Subcutaneous abdominal adipose tissue (tissue), 5 donors: ENCODE measurements around the gene POMT2.

Source experiments
- H3K27ac ChIP-seq: one replicate; pipeline ENCODE4 v1.7.0; 2013; ENCODE audit warnings: low read depth, mild to moderate bottlenecking, inconsistent platforms, low read length, moderate library complexity
- H3K27me3 ChIP-seq, 5 donors: one replicate each; pipeline ENCODE4 v1.7.0; 2013; ENCODE audit warnings: low read length in 5 of 5, inconsistent platforms in 1 of 5; ENCODE audit not compliant: control insufficient read depth in 5 of 5, insufficient read depth in 4 of 5
- H3K36me3 ChIP-seq, 5 donors: one replicate each; pipeline ENCODE4 v1.7.0; 2013; ENCODE audit warnings: low read length in 5 of 5; ENCODE audit not compliant: control insufficient read depth in 5 of 5, insufficient read depth in 5 of 5
- H3K4me1 ChIP-seq, 5 donors: one replicate each; pipeline ENCODE4 v1.7.0; 2013; ENCODE audit warnings: low read length in 5 of 5, mild to moderate bottlenecking in 3 of 5, moderate library complexity in 1 of 5; ENCODE audit not compliant: control insufficient read depth in 5 of 5, insufficient read depth in 5 of 5
- H3K4me3 ChIP-seq, 5 donors: one replicate each; pipeline ENCODE4 v1.7.0; 2013; ENCODE audit warnings: low read length in 5 of 5, low read depth in 1 of 5
- H3K9ac ChIP-seq, 5 donors: one replicate each; pipeline ENCODE4 v1.7.0; 2013; ENCODE audit warnings: low read length in 5 of 5, mild to moderate bottlenecking in 4 of 5, moderate library complexity in 3 of 5
- H3K9me3 ChIP-seq, 5 donors: one replicate each; pipeline ENCODE4 v1.7.0; 2013; ENCODE audit warnings: low read length in 5 of 5; ENCODE audit not compliant: control insufficient read depth in 5 of 5
- donor health status: healthy.
- donor health status: healthy.
- donor health status: healthy.
- donor health status: healthy.
- donor health status: healthy.

Gene POMT2

DNA sequence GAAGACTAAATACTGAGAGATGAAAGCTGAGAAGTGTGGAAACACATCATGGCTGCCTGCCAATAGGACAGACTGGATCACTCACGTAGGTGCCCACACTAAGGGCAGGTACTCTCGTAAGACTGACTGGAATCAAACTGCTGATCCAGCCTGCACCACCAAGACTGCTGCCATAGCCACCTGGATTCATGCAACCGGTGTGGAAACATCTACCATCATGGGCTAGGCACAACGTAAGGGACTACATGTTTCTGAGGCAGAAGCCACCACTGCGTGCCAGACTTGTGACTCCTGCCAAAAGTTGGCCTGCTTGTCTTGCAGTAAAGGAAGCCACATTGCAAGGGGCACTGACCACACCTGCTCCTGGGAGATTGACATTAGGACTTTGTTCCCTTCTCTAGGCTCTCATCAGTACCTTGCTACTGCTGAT is 3.8 kb downstream of the POMT2 start:
- Histone ChIP-seq H3K4me1 (peaks cover 12 to 59% (median 33%) of the 10 kb centered on the region in 5 donors), H3K36me3 (no peaks in the 10 kb centered on the region), H3K27ac (no peak overlapping the region), H3K9ac (peak overlapping the region in 2 of 5 donors; percentile 4 to 11), H3K27me3 (no peaks in the 10 kb centered on the region), H3K9me3 (no peaks in the 10 kb centered on the region), H3K4me3 (no peak overlapping the region)

GRCh38 chr14:77316195-77316505 is 4.5 kb downstream of the POMT2 start:
- Histone ChIP-seq H3K9ac (no peak overlapping the region), H3K9me3 (no peaks in the 10 kb centered on the region), H3K36me3 (no peaks in the 10 kb centered on the region), H3K27me3 (no peaks in the 10 kb centered on the region), H3K27ac (no peak overlapping the region), H3K4me3 (no peak overlapping the region), H3K4me1 (peaks cover 12 to 57% (median 32%) of the 10 kb centered on the region in 5 donors)

DNA sequence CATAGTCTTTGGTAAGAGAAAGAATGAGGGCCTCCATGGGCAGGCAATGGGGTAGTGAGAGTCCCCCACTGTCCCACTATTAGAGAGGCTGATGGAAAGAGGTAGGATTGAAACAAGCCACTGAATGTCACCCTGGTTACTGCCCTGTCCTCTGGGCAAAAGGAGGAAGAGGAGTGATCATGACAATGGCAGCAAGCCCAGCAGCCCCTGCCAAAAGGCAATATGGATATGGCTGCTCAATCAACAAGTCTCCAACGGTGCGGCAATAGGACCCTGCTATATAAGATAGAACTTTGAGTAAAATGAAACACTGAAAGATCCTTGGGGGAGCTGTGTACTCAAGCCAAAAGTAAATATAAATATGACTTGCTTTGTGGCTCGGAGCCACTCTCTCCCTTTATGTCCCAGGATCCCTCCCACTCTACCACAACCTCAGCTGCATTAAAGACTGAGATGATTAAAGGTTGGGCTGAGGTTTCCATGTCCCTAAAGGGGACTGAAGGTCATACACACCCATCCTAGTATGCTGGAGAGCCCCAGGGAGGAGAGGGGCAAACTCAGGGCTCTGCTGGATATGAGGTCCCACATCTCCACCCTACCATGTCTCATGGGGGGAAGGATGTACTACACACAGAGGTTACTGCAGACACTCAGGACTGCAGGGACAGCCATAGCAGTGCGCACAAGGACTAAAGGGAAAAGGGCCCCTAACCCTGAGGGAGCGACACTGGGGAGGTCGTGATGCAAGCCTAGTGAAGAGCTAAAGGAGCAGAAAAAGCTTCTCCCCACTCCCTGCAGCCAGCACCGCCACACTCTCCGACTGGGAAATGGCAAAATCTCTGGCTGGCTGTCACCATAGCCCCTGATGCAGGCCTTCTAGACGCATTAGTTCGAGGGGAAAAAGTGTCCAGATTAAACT is 5.9 kb downstream of the POMT2 start:
- peaks cover 8 to 50% (median 28%) of the 10 kb centered on the region in 5 donors for H3K4me1 ChIP-seq
- H3K27ac ChIP-seq = peak overlapping the region; percentile 78
- H3K9ac ChIP-seq = peak overlapping the region in 3 of 5 donors; percentile 22 to 34 (median 23)

DNA sequence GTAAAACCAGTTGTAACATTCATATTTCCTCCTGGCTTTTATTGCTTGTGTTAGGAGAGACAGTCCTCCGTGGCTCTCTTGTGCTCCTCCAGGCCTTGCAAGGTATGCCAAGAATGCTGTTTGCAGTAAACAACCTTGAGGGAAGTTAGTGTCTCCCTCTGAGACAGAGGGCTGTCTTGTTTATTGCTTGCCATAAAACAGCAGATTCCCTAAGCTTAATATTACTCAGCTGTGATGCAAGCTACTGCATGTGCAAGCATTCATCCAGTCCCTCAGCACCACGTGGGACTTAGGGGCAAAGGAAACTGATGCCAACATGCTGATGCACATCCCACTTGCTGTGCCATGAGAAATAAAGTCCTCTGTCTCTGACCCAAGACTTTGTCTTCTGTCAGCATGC is 6.6 kb downstream of the POMT2 start:
- Histone ChIP-seq H3K36me3 (no peaks in the 10 kb centered on the region), H3K9me3 (no peaks in the 10 kb centered on the region), H3K27ac (peak overlapping the region; percentile 78), H3K9ac (no peak overlapping the region), H3K4me1 (peaks cover 6 to 43% (median 22%) of the 10 kb centered on the region in 5 donors), H3K4me3 (no peak overlapping the region), H3K27me3 (no peaks in the 10 kb centered on the region)

More for the DNA sequence above, 5.9 kb downstream of the POMT2 start:
- H3K36me3 ChIP-seq = no peaks in the 10 kb centered on the region
- H3K27me3 ChIP-seq = no peaks in the 10 kb centered on the region
- no peaks in the 10 kb centered on the region for H3K9me3 ChIP-seq
- no peak overlapping the region for H3K4me3 ChIP-seq

DNA sequence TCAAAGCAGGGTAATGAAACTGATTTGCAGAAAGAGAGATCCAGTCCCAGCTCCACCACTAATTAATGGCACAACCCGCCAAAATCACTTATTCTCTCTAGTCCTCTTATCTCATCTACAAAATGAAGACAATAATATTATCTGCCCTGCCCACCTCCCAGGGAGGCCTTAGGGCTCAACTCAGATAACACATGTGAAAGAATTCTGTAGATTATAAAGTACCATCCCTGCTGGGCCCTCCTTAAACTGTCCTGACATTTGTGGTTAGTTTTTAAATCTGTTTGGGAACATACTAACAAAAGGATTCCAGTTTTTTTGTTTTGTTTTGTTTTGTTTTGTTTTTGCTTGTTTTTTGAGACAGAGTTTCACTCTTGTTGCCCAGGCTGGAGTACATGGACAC is 7.3 kb downstream of the POMT2 start:
- H3K27ac ChIP-seq = peak overlapping the region; percentile 57
- H3K36me3 ChIP-seq = no peaks in the 10 kb centered on the region
- no peak overlapping the region for H3K4me3 ChIP-seq
- H3K4me1 ChIP-seq = peaks cover 6 to 43% (median 22%) of the 10 kb centered on the region in 5 donors
- no peaks in the 10 kb centered on the region for H3K27me3 ChIP-seq
- H3K9ac ChIP-seq = no peak overlapping the region
- no peaks in the 10 kb centered on the region for H3K9me3 ChIP-seq

GRCh38 chr14:77311217-77311616 is 9.5 kb downstream of the POMT2 start:
- Histone ChIP-seq H3K9ac (no peak overlapping the region), H3K27ac (no peak overlapping the region), H3K4me1 (peaks cover 13 to 42% (median 35%) of the 10 kb centered on the region in 5 donors)

DNA sequence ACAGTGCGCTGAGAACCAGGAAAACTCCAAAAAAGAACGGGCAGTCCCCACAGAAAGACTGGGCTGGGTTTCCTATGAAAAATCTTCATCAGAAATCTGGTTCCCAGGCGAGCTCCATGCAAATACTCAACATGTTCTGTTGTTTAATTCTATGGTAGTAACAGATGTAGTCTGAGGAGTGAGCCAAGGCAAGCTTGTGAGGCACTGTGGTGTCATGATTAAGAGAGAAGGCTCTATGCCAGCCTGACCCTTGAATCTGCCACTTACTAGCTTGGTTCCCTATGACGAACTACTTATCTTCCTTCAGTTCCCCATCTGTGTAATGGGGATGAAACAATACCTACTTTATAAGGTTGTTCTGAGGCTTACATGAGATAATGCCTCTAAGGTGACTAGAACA is 10.7 kb downstream of the POMT2 start:
- Histone ChIP-seq H3K27ac (no peak overlapping the region), H3K9ac (no peak overlapping the region), H3K9me3 (no peaks in the 10 kb centered on the region)

More at GRCh38 chr14:77311217-77311616, 9.5 kb downstream of the POMT2 start:
- Histone ChIP-seq H3K36me3 (peaks cover 0 to 1% (median 0%) of the 10 kb centered on the region in 5 donors), H3K9me3 (no peaks in the 10 kb centered on the region), H3K4me3 (no peak overlapping the region), H3K27me3 (no peaks in the 10 kb centered on the region)

GRCh38 chr14:77309131-77309530 is 11.6 kb downstream of the POMT2 start:
- Histone ChIP-seq H3K9ac (no peak overlapping the region), H3K4me1 (peaks cover 7 to 25% (median 22%) of the 10 kb centered on the region in 5 donors), H3K27ac (no peak overlapping the region), H3K4me3 (no peak overlapping the region), H3K9me3 (no peaks in the 10 kb centered on the region), H3K27me3 (no peaks in the 10 kb centered on the region), H3K36me3 (peaks cover under 1 to 18% (median 9%) of the 10 kb centered on the region in 5 donors)

More for the DNA sequence above, 10.7 kb downstream of the POMT2 start:
- peaks cover 0 to 12% (median 5%) of the 10 kb centered on the region in 5 donors for H3K36me3 ChIP-seq
- peaks cover 13 to 34% (median 31%) of the 10 kb centered on the region in 5 donors for H3K4me1 ChIP-seq
- no peak overlapping the region for H3K4me3 ChIP-seq
- no peaks in the 10 kb centered on the region for H3K27me3 ChIP-seq

GRCh38 chr14:77306851-77307496 is 13.7 kb downstream of the POMT2 start:
- Histone ChIP-seq H3K9me3 (no peaks in the 10 kb centered on the region), H3K4me1 (peaks cover 3 to 20% (median 14%) of the 10 kb centered on the region in 5 donors), H3K4me3 (no peak overlapping the region), H3K27ac (peak overlapping the region; percentile 74), H3K9ac (peak overlapping the region in 3 of 5 donors; percentile 6 to 77 (median 49)), H3K27me3 (no peaks in the 10 kb centered on the region), H3K36me3 (peaks cover 3 to 32% (median 24%) of the 10 kb centered on the region in 5 donors)

DNA sequence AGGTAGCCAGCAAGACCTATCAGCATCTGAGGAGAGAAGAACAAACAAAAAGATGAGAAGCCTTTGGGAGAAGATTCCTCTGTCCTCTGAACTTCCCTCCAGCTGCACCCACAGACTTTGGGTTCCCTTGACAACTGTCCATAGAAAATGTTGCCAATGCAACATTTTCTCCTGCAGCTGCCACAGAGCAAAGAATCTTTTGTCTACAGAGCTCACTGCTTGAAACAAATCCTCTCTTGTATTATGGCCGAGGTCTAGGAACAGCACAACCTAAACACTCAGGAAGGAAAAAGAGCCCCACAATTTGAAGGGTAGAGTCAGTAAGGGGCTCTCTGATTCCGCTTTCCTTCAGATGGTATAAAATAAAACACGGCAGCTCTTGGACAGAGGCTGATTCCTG is 14.3 kb downstream of the POMT2 start:
- Histone ChIP-seq H3K27ac (peak overlapping the region; percentile 74), H3K27me3 (no peaks in the 10 kb centered on the region), H3K4me3 (no peak overlapping the region), H3K9me3 (no peaks in the 10 kb centered on the region), H3K4me1 (peaks cover 3 to 20% (median 15%) of the 10 kb centered on the region in 5 donors), H3K9ac (peak overlapping the region in 1 of 5 donors; percentile 29), H3K36me3 (peaks cover 3 to 37% (median 24%) of the 10 kb centered on the region in 5 donors)
